ENCODE data around the gene BACE1.
"Not testable (repeated sequence)": the region's sequence is repeated elsewhere in the genome, so short reads cannot be mapped to it uniquely, and the experiment has no call there.

BACE1 gene

DNA sequence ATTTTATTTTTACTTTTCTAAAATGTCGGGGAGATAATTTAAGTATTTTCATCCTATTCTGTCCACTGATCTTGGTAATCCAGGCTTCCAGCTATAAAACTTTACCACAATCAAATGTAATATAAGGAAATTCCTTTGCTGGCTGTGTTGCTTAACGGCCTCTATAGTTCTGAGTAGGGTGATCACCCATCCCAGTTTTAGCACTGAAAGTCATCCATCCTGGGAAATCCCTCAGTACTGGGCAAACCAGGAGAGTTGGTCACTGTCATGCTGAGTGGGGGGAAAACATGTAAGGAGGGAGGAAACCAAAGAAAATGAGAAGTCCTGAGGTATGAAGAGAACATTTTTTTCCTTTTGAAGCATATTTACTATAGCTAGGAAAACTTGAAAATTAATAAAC is 37.7 kb downstream of the BACE1 start:
- no peak for TF ChIP-seq POLR2A (IDR thresholded peaks at IDR 0.05; ENCODE audit: low read depth, low read length)
- FAIRE-seq: no peak
- DNase-seq (ENCODE audit: insufficient read length, low spot score): no peak

DNA sequence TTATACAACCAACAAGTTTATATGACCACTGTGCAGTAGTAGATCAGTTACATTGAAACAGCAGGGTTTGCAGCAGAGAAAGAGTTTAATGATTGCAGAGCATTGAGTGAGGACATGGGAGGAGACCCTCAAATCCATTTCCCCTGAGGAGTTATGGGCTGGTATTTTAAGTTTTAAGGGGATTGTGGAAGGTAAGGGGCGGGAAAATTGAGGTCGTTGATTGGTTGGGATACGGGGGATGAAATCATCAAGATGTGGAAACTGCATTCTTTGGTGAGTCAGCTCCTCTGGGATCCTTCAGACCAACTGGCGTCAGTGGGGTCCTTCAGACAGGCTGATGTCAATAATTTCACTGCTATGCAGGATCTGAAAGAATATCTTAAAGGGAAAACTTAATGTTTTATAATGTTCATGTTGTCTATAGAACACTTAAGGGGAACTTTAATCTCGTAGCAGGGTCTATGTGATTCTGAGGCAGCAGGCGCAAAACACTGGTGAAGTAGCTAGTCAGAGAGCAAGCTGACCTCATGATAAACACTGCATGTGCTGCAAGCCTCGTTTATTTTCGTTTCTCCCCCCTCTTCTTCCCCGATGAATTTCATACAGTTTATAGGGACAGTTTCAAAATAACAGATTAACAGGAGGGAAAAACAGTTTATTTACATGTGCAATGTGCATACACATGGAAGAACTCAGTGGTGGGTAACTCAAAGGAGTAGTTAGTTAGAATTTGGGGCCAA is 42.3 kb downstream of the BACE1 start:
- peak; percentile 26 for DNase-seq (ENCODE audit: insufficient read length, low spot score)
- TF ChIP-seq POLR2A (IDR thresholded peaks at IDR 0.05; ENCODE audit: low read depth, low read length): no peak
- FAIRE-seq: peak; percentile 94

DNA sequence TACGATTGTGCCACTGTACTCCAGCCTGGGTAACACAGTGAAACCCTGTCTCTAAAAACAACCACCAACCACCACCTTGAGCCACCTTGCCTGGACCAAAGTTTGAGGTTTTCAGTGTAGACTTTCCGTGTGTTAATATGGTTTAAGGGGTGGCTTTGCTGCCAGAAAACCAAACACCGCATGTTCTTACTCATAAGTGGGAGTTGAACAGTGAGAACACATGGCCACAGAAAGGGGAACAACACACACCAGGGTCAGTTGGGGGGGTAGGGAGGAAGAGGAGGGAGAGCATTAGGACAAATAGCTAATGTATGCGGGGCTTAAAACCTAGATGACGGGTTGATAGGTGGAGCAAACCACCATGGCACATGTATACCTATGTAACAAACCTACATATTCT is 43.9 kb downstream of the BACE1 start:
- not testable (repeated sequence) for DNase-seq (ENCODE audit: insufficient read length, low spot score); FAIRE-seq

DNA sequence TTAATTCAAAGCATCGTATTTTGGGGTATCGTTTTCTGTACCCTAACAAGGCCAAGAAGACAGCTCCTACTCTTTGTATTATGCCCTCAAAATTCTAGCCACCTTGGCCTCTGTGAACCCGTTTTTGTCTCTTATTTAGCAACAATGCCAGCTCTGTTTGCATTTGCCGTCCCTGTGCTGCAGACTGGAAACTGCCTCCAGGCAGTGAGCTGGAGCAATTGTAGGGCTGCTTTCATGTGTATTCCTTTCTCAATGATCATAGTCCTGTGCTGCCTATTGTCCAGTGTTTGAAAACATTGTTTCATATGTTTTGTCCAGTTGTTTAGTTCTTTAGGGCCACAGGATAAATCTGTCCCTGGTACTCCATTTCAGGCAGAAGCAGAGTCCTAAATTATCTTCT is 44.8 kb downstream of the BACE1 start:
- no peak for TF ChIP-seq POLR2A (IDR thresholded peaks at IDR 0.05; ENCODE audit: low read depth, low read length)
- FAIRE-seq: no peak
- no peak for DNase-seq (ENCODE audit: insufficient read length, low spot score)

DNA sequence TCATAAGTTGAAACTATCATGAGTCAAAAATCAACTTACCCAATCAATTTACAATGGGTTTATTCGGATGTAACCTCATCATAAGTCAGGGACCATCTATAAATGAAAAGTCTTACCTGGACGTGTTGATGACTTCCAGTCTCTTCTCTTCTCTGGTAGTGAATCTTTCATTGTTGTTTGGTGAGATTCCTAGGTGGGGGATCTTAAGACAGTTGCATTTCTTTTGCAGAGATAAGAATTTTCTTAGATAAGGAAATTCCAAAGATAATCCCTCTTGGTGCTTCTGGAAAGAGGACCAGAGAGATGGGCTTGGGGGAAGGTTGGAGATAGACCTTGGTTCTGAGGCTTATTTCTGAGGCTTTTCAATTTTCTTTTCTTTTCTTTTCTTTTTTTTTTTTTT is 46.2 kb downstream of the BACE1 start:
- FAIRE-seq (no peak), DNase-seq (ENCODE audit: insufficient read length, low spot score) (no peak)
- TF ChIP-seq POLR2A (IDR thresholded peaks at IDR 0.05; ENCODE audit: low read depth, low read length): no peak

DNA sequence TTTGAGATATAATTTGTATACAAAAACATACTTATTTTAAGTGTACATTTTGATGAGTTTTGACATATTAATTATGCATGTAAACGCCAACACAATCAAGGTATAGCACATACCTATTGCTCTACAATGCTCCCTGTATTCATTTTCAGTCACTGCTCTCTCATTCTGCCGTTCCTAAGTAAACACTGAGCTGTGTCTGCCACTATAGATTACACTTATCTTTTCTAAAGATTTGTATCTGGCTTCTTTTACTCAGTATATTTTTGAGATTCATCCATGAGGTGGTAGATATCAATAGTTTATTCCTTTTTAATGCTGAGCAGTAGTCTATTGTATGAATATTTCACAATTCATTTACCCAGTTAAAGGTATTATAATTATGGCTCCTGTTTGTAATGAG is 50.3 kb downstream of the BACE1 start:
- DNase-seq (ENCODE audit: insufficient read length, low spot score): no peak
- TF ChIP-seq POLR2A (IDR thresholded peaks at IDR 0.05; ENCODE audit: low read depth, low read length): no peak
- FAIRE-seq: no peak

DNA sequence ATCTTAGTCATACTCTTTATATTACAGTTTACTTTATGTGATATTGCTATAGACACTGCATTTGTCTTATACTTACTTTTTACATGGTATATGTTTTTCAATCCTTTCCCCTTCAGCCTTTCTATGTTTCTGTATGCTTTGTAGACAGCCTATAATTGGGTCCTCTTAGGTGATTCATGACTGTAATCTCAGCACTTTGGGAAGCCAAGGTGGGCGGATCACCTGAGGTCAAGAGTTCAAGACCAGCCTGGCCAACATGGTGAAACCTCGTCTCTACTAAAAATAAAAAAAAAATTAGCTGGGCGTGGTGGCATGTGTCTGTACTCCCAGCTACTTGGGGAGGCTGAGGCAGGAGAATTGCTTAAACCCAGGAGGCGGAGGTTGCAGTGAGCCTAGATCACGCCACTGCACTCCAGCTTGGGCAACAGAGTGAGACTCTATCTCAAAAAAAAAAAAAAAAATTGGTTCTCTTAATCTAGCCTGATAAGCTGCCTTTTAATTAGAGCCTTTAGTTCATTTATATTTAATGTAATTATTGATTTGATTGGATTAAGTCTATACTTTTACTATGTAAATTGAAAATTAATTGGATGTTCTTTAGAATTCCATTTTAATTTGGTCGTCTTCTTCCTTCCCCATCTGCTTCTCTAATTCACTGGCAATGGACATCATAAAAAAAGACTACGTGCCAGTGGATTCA is 51.3 kb downstream of the BACE1 start:
- not testable (repeated sequence) for DNase-seq (ENCODE audit: insufficient read length, low spot score); FAIRE-seq

DNA sequence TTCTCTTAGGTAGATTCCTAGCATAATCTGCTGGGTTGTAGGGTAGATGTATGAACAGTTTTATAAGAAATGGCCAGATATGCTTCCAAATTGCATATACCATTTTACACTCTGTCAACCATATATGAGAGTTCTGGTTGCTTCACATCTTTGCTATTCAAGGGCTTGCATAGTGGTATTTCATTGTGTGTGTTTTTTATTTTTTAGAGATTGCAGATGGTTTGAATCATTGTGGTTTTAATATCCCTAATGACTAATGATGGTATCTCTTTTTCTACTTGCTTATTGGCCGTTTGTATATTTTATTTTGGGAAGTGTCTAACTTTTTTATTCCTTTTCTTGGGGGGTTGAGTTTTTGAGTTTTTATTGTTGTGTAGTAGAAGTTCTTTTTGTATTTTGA is 56.6 kb downstream of the BACE1 start:
- FAIRE-seq: no peak

DNA sequence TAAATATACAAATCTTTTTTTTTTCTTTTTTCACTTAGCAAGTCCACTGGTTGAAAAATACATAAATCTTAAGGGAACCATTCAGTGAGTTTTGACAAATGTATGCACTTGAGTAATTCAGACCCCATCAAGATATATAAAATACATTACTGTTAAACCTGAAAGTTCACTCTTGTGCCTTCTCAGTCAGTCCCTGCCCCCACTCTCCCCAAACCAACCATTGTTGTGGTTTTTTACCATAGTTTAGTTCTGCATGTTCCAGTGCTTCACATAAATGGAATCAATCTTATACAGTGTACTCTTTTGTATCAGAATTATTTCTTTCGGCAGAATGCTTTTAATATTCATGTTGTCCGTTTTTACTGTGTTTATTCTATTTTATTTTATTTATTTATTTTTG is 57.5 kb downstream of the BACE1 start:
- TF ChIP-seq POLR2A (IDR thresholded peaks at IDR 0.05; ENCODE audit: low read depth, low read length): no peak
- no peak for FAIRE-seq
- DNase-seq (ENCODE audit: insufficient read length, low spot score): no peak

More for the DNA sequence above, 56.6 kb downstream of the BACE1 start:
- no peak for DNase-seq (ENCODE audit: insufficient read length, low spot score)
- TF ChIP-seq POLR2A (IDR thresholded peaks at IDR 0.05; ENCODE audit: low read depth, low read length): no peak

DNA sequence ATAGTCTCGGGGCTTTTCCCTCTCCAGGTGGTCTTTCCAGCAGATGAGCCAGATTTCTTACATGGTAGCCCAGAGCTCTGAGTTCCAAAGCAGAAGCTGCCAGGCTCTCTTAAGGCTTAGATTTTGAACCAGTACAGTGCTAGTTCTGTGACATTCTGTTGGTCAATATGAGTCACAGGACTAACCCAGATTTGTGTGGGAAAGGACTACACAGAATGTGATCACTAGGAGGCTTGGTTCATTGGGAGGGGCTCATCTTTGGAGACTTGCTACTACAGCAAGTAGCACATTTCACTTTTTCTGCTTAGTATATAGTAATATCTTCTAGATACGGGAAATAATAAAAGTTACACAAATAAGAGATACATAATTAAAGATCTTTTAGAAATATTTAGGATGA is 59.5 kb downstream of the BACE1 start:
- DNase-seq (ENCODE audit: insufficient read length, low spot score) (peak; percentile 34), FAIRE-seq (peak; percentile 52)
- no peak for TF ChIP-seq POLR2A (IDR thresholded peaks at IDR 0.05; ENCODE audit: low read depth, low read length)

DNA sequence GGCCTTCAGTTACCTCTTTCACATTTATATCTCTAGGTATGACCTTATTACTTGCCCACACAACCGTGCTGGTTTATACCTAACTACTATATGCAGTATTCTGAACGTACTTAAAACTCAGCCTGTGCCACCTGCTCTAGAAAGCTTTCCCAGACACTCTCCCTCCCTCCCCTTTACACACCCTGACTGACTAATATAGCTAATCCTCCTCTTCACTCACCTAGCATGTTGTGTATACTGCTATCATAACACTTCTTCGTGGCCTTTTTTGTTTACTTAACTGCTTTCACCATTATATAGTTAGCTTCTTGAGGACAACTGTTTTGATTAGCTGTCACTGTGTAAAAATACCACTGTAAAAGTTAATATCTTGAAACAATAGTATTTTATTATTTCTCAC is 60.1 kb downstream of the BACE1 start:
- DNase-seq (ENCODE audit: insufficient read length, low spot score) (no peak), FAIRE-seq (no peak)
- TF ChIP-seq POLR2A (IDR thresholded peaks at IDR 0.05; ENCODE audit: low read depth, low read length): no peak

DNA sequence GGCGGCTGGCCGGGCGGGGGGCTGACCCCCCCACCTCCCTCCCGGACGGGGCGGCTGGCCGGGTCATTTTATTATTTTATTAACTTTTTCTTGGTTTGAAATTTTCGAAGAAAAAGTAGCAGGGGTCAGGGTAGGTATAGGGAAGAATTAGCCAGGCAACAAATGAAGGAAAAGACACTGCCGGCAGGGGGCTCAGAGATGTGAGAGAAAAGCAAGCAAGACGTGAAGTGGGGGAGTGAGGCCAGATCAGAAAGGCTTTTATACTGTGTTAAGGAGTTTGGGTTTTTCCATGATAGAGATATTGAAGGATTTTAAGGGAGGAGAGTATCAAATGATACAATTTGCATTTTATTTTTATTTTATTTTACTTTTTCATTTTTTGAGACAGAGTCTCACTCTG is 64.5 kb downstream of the BACE1 start:
- no peak for DNase-seq (ENCODE audit: insufficient read length, low spot score)
- TF ChIP-seq POLR2A (IDR thresholded peaks at IDR 0.05; ENCODE audit: low read depth, low read length): no peak
- no peak for FAIRE-seq

DNA sequence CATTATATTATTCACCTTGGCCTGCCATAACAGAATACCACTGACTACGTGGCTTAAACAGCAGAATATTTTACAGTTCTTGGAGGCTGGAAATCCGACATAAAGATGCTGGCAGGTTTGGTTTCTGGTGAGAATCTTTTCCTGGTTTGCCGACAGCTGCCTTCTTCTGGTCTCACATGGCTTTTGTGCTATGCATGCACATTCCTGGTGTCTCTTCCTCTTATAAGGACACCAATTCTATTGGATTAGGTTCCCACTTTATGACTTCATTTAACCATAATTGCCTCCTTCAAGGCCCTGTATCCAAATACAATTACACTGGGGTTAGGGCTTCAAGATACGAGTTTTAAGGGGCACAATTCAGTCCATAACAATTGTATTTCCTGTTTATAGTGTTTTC is 66.5 kb downstream of the BACE1 start:
- DNase-seq (ENCODE audit: insufficient read length, low spot score): no peak
- FAIRE-seq: no peak
- TF ChIP-seq POLR2A (IDR thresholded peaks at IDR 0.05; ENCODE audit: low read depth, low read length): no peak

DNA sequence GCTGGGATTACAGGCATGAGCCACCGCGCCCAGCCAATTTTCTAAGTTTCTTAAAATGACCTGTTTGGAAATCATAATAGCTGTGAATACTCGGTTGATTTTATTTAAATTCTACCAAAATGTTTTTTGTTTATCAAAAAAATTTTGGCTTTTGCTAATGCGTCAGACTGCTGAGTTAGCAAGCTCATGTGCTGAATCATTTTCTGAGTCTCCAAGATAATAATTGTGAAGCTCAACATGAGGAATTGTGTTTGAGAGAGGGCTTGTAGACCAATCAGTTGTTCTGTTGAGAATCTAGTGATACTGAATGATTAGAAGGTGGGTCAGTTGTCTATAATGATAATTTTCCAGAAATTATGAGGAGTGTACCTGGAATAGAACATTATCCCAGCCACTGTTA is 67.7 kb downstream of the BACE1 start:
- DNase-seq (ENCODE audit: insufficient read length, low spot score) (no peak), FAIRE-seq (no peak)
- no peak for TF ChIP-seq POLR2A (IDR thresholded peaks at IDR 0.05; ENCODE audit: low read depth, low read length)

DNA sequence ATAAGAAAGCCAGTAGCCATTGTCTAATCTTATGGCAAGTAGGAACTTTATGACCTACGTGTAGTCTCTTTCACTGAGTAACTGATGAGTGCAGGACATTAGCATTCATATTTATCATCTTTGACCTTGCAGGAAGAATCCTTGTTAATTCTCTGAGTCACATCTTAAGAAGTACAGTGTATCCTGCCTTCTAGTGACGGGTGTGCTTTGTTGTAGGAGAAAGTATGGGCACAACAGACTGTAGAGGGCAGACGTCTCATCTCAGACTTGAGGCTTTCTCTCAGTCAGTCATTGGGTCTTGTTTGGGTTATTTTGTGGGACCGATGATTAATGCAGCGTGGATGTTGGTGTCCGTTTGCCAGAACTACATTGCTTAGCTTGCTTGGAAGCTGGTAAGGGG is 76.8 kb downstream of the BACE1 start:
- peak; percentile 71 for DNase-seq (ENCODE audit: insufficient read length, low spot score)
- no peak for TF ChIP-seq POLR2A (IDR thresholded peaks at IDR 0.05; ENCODE audit: low read depth, low read length)
- FAIRE-seq: peak; percentile 96
